ENCODE results near the gene CTIF. TPM values are rescaled to one million over a fixed set of nuclear protein-coding genes. Genes with fewer than 3 reads are reported as not detected.

Gene CTIF
- total and polyA plus RNA-seq, 11 donors, result 21.2 to 93.0 (median 68.0) TPM

DNA sequence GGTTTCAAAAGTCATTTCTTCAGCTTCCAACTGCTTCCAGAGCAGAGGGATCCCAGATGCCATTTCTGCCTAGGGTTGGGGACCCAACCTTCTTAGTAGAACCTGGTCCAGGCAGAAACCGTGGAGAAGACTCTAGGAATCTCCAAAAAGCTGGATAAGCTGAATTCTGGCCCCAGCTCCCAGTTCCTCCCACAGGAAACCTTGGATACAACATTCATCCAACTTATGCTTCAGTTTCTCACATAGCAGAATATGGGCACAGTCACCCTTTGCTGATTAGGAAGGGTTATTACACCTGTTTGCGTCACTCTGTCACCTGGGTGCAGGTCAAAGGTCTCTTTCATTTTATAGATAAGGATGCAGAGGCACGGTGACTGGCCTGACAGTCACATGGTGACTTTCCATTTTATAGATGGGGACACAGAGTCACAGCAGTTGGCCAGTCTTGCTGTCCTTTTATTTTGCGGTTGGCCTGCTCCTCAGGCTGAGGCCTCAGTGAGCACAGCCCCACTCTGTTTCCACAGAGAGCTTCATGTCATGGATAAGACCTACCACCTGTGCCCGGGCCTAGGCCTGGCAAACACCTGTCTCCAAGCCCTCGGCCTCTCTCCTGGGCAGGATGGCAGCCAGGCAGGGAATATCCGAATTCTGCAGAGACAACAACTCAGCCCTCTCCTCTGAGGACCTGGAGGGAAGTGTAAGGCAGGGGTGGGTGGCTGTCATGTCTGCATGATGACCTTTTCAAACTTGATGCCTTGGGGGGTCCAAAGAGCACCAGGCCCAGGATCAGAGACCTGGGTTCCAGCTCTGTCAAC lies 263.1 kb downstream of the CTIF start:
- WGBS, 4 donors, result 82 to 88% (median 84%) methylated on average over 5 to 7 of the region's 7 CpGs
- Histone ChIP-seq H3K9me3 (no peaks in the 10 kb centered on the region), H3K4me1 (peaks cover 5 to 82% (median 44%) of the 10 kb centered on the region in 12 donors), H3K36me3 (peaks cover 0 to 4% (median 0%) of the 10 kb centered on the region in 9 donors), H3K27ac (peak overlapping the region; percentile 54 to 87 (median 74)), H3K4me3 (no peak overlapping the region), H3K27me3 (no peaks in the 10 kb centered on the region)
- ATAC-seq (no peak), DNase-seq (peak in 4 of 5 donors; percentile 3 to 15 (median 14))
- TF ChIP-seq, protein P1, sequence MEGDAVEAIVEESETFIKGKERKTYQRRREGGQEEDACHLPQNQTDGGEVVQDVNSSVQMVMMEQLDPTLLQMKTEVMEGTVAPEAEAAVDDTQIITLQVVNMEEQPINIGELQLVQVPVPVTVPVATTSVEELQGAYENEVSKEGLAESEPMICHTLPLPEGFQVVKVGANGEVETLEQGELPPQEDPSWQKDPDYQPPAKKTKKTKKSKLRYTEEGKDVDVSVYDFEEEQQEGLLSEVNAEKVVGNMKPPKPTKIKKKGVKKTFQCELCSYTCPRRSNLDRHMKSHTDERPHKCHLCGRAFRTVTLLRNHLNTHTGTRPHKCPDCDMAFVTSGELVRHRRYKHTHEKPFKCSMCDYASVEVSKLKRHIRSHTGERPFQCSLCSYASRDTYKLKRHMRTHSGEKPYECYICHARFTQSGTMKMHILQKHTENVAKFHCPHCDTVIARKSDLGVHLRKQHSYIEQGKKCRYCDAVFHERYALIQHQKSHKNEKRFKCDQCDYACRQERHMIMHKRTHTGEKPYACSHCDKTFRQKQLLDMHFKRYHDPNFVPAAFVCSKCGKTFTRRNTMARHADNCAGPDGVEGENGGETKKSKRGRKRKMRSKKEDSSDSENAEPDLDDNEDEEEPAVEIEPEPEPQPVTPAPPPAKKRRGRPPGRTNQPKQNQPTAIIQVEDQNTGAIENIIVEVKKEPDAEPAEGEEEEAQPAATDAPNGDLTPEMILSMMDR (IDR thresholded peaks at IDR 0.05), result no peak
- no peak for TF ChIP-seq POLR2A (IDR thresholded peaks at IDR 0.05)
- intact Hi-C loops (cut with DNase I), result no loop called here

DNA sequence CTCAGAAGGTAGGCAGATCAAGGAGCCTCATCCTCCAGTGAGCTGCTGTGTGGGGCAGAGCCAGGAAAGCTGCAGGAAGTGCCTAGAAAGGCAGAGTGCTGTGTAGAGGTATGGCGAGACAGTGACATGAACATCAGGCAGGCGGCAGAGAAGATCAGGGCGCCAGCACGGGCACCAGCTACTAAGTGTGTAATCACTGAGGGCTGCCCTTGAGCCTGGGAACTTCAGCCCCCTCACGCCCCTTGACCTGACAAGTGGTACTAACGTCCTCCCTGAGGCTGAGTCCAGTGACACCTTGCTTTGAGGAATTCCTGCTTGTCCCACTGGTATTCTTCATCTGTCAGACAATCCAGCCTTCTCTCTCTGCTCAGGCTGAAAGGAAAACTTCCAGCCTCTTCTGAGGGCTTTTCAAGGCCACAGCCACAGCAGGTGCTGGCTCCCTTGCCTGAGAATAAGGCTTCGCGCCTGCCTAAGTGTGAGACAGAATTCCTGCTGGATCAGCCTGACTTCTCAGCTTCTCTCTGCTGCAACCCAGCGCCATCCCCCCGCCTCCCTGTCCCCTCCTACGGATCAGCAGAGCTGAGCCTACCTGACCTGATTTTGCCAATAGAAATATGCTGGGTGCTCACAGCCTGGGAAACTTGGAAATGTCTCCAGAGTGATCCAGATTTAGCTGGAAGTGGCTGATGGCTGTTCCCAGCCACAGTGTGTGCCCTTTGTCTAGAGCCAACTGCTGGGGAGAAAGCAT lies 263.9 kb downstream of the CTIF start:
- H3K4me1 ChIP-seq, result peaks cover 5 to 86% (median 50%) of the 10 kb centered on the region in 12 donors
- intact Hi-C loops (cut with DNase I), result no loop called here

DNA sequence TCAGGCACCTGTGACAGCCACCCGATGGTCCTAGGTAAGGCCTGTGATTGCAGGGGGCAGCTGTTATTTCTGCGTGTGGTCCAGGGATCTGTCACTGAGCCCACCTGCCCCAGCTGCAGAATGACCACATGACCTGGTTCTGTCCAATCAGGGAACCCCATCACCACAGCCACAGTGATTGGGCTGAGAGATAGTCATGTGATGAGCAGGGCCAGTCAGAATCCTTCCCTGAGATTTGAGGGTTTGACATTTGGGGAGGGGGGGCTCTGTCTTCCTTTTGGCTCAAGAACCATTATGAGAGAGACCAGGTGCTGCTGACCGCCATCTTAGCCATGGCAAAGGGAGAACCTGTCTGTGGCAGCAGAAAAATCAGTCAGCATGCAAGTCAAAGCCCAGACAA lies 264.7 kb downstream of the CTIF start:
- ATAC-seq, result peak in 1 of 4 donors; percentile 7
- no peak for TF ChIP-seq POLR2A (IDR thresholded peaks at IDR 0.05)
- DNase-seq, result peak in 3 of 5 donors; percentile 11 to 21 (median 15)
- no peaks in the 10 kb centered on the region for H3K27me3 ChIP-seq
- H3K36me3 ChIP-seq, result peaks cover 0 to 4% (median 0%) of the 10 kb centered on the region in 9 donors
- intact Hi-C loops (cut with DNase I), result no loop called here
- no peaks in the 10 kb centered on the region for H3K9me3 ChIP-seq
- no peak overlapping the region for H3K4me3 ChIP-seq
- 86 to 100% (median 97%) methylated on average over 2 to 3 of the region's 3 CpGs for WGBS, 4 donors
- H3K27ac ChIP-seq, result peak overlapping the region in 11 of 12 donors; percentile 2 to 87 (median 74)
- H3K4me1 ChIP-seq, result peaks cover 5 to 84% (median 54%) of the 10 kb centered on the region in 12 donors

More for the DNA sequence above, 263.9 kb downstream of the CTIF start:
- Histone ChIP-seq H3K9me3 (no peaks in the 10 kb centered on the region), H3K36me3 (peaks cover 0 to 4% (median 0%) of the 10 kb centered on the region in 9 donors), H3K4me3 (no peak overlapping the region), H3K27ac (peak overlapping the region; percentile 54 to 87 (median 74)), H3K27me3 (no peaks in the 10 kb centered on the region)
- ATAC-seq (peak; percentile 45 to 56 (median 51)), DNase-seq (peak in 4 of 5 donors; percentile 12 to 49 (median 28))
- 72 to 82% (median 78%) methylated on average over 10 to 11 of the region's 11 CpGs for WGBS, 4 donors
- no peak for TF ChIP-seq POLR2A (IDR thresholded peaks at IDR 0.05)
- TF ChIP-seq, protein P1 (IDR thresholded peaks at IDR 0.05), result no peak

DNA sequence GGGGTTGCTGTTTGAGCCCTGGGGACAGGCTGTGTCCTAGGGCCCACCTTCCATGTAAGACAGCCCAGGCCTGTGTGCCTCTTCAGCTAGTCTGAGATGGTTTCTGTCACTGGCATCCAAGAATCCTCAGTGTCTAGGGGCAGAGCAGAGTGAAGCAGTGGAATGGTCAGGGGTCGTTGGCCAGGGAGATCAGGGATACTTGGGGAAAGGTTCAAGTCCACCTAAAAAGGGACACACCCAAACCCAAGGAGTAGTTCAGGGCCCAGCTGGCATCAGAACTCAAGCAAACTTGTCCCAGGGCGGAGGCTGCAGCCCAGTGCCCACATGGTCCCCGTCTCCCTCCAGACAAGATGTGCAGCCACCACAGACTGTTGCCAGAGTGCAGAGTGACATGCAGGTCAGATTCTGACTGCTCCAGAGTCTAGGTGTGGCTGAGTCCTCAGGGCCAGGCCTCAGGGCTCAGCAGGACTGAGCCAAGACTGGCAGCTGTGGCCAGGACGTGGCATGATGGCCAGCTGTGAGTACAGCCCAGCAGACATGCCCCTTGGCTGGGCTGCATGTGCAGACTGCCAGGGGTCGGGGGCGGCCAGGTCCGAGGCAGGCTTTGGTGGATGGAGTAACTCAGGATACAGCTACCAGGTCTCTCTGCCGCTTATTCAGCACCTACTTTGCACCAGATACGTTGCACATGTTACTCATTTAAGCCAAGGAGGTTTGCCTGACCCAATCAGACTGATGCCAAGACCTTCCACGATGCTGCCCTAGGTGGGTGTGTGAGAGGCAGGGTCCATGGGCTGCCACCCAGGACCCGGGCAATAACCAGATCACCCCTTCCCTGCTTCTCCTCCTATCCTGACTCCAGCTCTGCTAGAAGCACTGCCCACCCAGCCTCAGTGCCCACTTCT lies 265.4 kb downstream of the CTIF start:
- intact Hi-C loops (cut with DNase I), result no loop called here
- Histone ChIP-seq H3K9me3 (no peaks in the 10 kb centered on the region), H3K36me3 (peaks cover 0 to 4% (median 0%) of the 10 kb centered on the region in 9 donors), H3K4me1 (peaks cover 5 to 82% (median 53%) of the 10 kb centered on the region in 12 donors), H3K27me3 (no peaks in the 10 kb centered on the region), H3K4me3 (no peak overlapping the region), H3K27ac (peak overlapping the region in 9 of 12 donors; percentile 62 to 87 (median 78))
- peak in 3 of 5 donors; percentile 15 to 31 (median 29) for DNase-seq
- peak in 3 of 4 donors; percentile 10 to 47 (median 11) for ATAC-seq
- TF ChIP-seq POLR2A (IDR thresholded peaks at IDR 0.05), result no peak
- TF ChIP-seq, protein P1 (IDR thresholded peaks at IDR 0.05), result no peak
- WGBS, 4 donors, result 81 to 85% (median 83%) methylated on average over 8 to 11 of the region's 11 CpGs

Measured in heart left ventricle (tissue), 16 donors.